Measurements from ENCODE around the gene CHIT1.

The CHIT1 gene

DNA sequence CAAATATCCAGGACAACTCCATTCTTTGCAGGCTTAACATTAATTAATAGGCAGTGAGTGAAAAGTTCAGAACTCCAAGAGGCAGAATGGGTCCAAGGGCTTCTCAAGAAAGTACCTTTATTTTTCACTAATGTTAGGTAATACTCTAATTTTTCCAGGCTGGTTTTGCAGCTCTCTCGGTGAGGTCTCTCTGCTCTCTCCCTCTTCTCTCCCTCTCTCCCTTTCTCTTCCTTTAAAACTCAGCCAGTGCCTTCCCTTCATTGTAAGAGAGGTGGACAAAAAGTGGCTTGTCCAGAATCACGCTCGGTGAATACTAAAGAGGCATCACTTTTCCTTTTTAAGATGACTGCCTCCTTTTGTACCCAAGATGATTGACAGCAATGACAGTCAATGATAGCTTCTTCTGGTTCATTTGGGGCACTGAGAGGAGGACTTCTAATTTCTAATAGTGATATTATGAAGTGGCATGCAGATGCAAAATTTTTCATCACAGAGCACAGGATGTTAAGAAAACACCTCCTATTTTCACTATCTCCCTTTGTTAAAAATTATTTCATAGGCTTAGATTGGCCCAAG, 41.7 kb downstream of the CHIT1 start:
- TF ChIP-seq, protein P1, sequence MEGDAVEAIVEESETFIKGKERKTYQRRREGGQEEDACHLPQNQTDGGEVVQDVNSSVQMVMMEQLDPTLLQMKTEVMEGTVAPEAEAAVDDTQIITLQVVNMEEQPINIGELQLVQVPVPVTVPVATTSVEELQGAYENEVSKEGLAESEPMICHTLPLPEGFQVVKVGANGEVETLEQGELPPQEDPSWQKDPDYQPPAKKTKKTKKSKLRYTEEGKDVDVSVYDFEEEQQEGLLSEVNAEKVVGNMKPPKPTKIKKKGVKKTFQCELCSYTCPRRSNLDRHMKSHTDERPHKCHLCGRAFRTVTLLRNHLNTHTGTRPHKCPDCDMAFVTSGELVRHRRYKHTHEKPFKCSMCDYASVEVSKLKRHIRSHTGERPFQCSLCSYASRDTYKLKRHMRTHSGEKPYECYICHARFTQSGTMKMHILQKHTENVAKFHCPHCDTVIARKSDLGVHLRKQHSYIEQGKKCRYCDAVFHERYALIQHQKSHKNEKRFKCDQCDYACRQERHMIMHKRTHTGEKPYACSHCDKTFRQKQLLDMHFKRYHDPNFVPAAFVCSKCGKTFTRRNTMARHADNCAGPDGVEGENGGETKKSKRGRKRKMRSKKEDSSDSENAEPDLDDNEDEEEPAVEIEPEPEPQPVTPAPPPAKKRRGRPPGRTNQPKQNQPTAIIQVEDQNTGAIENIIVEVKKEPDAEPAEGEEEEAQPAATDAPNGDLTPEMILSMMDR (conservative IDR thresholded peaks at IDR 0.05), result no peak
- TF ChIP-seq ZFX (IDR thresholded peaks at IDR 0.05), result no peak

DNA sequence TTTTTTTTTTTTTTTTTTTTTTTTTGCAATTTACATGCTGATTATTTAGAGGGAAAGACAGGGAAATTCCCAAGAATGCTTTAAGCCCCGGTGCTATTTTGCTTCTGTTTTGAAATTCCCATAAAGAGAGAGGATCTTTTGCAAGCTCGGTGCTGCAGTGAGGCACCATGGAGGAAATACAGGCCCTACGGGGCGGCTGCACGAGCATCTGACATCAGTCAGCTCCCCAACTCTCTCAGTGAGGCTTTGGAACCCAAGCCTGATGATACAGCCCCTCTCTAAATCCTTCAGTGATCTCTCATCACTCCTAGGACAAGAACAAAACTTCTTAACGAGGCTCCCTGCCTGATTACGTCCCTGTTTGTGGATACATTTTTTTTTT, 42.2 kb downstream of the CHIT1 start:
- no peak for TF ChIP-seq ZFX (IDR thresholded peaks at IDR 0.05)
- TF ChIP-seq, protein P1 (conservative IDR thresholded peaks at IDR 0.05), result no peak
- H3K27ac ChIP-seq, result no peak overlapping the region

More for the DNA sequence above, 41.7 kb downstream of the CHIT1 start:
- no peak overlapping the region for H3K27ac ChIP-seq

DNA sequence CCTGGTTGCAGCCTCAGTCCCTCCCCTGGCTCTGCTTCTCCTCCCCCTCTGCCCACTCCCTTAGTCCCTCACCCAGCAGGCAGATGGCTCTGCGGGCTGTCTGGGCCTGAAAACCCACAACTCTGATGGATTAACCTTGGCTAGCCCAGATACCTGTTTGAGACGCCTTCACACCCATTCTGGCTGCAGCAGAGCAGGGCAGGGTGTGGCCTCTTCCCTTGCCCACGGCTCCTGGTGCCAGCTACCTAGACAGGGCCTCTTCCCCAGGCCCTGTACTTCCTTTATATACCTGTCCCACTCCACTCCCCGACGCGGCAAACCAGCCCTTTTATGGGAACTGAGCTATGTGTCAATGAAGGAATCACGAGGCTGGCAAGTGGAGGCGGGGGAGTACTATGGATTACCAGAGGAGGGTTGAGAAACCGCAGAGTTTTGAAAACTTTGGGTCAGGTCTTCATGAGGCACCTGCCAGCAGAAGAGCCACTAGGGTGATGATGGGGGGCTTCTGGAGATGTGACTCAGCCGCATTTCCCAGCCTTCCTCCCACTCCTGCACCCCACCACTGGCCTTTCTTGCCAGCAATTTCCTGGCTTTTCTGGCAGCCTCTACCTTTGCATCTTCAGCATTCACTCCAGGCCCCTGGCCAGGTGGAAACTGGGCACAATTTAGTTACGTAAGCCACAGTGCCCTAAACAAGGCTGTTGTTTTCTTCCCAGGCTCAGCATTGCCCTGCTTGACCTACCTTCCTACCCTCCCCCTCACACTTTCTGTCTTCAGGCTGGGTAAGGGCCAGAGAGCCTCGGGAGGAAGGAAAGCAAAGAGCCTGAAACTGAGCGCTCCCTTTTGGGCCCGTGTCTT, 42.8 kb downstream of the CHIT1 start, which contains the start of gene CHI3L1:
Gene CHI3L1 (minus strand): TSS at position 259 of the 858 bp plus-strand sequence. CDS start 81 bp downstream, at position 178.
- no peak within 1 kb of the TSS for H3K27ac ChIP-seq
- TF ChIP-seq ZFX (IDR thresholded peaks at IDR 0.05), result no peak

DNA sequence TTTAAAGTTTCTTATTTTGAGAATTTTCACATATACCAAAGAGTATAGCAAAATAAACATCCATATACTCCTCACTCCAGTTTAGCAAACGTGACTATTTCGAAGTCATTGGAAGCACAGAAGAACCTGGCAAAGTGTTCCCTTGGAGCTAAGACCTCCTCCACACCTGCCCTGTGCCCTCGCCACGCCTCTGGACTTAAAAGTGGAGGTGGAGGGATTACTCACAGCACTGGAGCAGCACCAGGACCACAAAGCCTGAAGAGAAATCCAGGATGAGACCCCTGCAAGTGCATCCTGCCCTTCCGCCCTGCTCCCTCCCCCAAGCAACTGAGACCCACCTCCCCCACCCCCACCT, 43.4 kb downstream of the CHIT1 start:
- no peak overlapping the region for H3K27ac ChIP-seq

DNA sequence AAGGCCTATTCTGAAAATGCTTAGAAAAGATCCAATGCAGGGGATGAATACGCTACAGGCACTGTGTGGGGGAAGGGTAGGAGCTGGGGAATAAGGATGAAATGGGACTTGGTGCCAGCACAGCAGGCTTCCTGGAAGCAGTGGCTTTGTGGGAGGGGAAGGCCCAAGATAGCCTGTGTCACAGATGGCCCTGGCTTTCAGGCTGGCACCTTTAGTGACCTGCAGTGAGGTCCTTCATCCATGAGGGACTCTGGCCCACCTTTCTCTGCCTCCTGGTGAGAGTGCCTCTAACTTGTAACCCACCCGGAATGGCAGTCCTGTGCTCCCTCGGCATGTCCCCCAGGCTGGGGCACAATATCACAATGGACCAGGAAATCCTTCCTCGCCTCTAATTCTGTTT, 43.9 kb downstream of the CHIT1 start:
- no peak for TF ChIP-seq ZFX (IDR thresholded peaks at IDR 0.05)
- TF ChIP-seq, protein P1 (conservative IDR thresholded peaks at IDR 0.05), result no peak
- no peak overlapping the region for H3K27ac ChIP-seq

More for the DNA sequence above, 43.4 kb downstream of the CHIT1 start:
- TF ChIP-seq ZFX (IDR thresholded peaks at IDR 0.05), result no peak
- TF ChIP-seq, protein P1 (conservative IDR thresholded peaks at IDR 0.05), result no peak

DNA sequence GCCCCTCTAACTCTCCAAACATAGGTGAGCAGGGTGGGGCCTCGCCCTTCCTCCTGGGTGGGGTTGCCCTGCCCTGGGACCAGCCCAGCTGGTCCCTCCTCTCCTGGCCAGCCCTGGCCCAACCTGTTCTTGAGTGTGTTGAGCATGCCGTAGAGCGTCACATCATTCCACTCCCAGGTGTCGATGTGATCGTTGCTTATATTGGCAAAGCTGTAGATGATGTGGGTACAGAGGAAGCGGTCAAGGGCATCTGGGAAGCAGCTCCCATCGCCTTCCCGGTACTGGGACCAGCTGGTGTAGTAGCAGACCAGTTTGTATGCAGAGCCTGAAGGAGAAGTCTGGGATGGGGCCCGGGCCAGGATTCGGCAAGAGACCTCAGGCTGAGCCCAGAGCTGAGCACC, 44.4 kb downstream of the CHIT1 start:
- no peak overlapping the region for H3K27ac ChIP-seq
- no peak for TF ChIP-seq ZFX (IDR thresholded peaks at IDR 0.05)
- TF ChIP-seq, protein P1 (conservative IDR thresholded peaks at IDR 0.05), result no peak

DNA sequence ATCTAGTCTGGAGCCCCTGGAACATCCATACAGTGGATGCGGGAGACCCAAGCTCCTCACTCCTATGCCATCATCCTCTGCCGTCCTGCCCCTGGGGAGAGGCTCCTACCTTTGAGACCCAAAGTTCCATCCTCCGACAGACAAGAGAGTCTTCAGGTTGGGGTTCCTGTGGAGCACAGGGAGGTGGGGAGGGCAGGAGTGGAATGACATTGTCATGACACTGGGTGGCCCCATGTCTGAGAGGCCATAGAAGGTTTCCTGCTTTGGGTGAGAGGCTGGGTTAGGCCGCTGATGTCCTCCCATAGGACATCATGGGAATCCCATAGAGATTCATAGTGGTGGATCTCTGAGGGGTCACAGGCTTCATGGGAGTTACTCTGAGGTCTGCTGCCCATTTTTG, 45.0 kb downstream of the CHIT1 start:
- H3K27ac ChIP-seq, result no peak overlapping the region
- no peak for TF ChIP-seq ZFX (IDR thresholded peaks at IDR 0.05)
- TF ChIP-seq, protein P1 (conservative IDR thresholded peaks at IDR 0.05), result no peak

Data from C4-2B (cell line).